RCC 7860 (cell line): ENCODE results near the gene ACOT4.
A peak's percentile ranks its signal among the peaks of the same experiment; 100 is the strongest.
"Not testable (repeated sequence)": the region's sequence is repeated elsewhere in the genome, so short reads cannot be mapped to it uniquely, and the experiment has no call there.

Source experiments
- DNase-seq: peaks from one replicate; pipeline ENCODE4 v3.0.0-alpha.2; 2015; ENCODE audit warnings: low spot score
- FAIRE-seq: peaks from 2 replicates; lab custom pipeline; 2012; peaks lifted over from hg19 to GRCh38; lab: Jason Lieb, UNC

ACOT4 gene

GRCh38 chr14:73574251-73574650 lies 17.4 kb upstream of the ACOT4 start:
- DNase-seq, FAIRE-seq: not testable (repeated sequence)

- DNase-seq = no peak
- no peak for FAIRE-seq
These were observed 15.3 kb upstream of the ACOT4 start for GRCh38 chr14:73576391-73576790.

GRCh38 chr14:73577214-73577613 lies 14.5 kb upstream of the ACOT4 start:
- not testable (repeated sequence) for DNase-seq, FAIRE-seq

GRCh38 chr14:73582102-73582979 lies 9.3 kb upstream of the ACOT4 start:
- not testable (repeated sequence) for DNase-seq, FAIRE-seq

- FAIRE-seq (no peak), DNase-seq (no peak)
These were observed 3.0 kb upstream of the ACOT4 start for GRCh38 chr14:73588695-73589094.

GRCh38 chr14:73589116-73589515 lies 2.6 kb upstream of the ACOT4 start:
- FAIRE-seq (no peak), DNase-seq (no peak)

- FAIRE-seq, DNase-seq: not testable (repeated sequence)
These were observed 1.0 kb upstream of the ACOT4 start for GRCh38 chr14:73590673-73591004.

GRCh38 chr14:73594491-73594890 lies 2.8 kb downstream of the ACOT4 start:
- DNase-seq (no peak), FAIRE-seq (no peak)

GRCh38 chr14:73599499-73599898 lies 7.8 kb downstream of the ACOT4 start:
- FAIRE-seq = no peak
- no peak for DNase-seq

GRCh38 chr14:73602994-73603393 lies 11.3 kb downstream of the ACOT4 start:
- FAIRE-seq (no peak), DNase-seq (no peak)

GRCh38 chr14:73606271-73606670 lies 14.6 kb downstream of the ACOT4 start:
- DNase-seq (no peak), FAIRE-seq (no peak)

GRCh38 chr14:73607241-73607640 lies 15.6 kb downstream of the ACOT4 start:
- DNase-seq (no peak), FAIRE-seq (no peak)

- no peak for DNase-seq
- FAIRE-seq = no peak
These were observed 19.0 kb downstream of the ACOT4 start for GRCh38 chr14:73610687-73611086.

GRCh38 chr14:73612339-73613045 lies 20.8 kb downstream of the ACOT4 start, which contains the start of gene ACOT6:
Gene ACOT6 (plus strand): TSS chr14:73612517. CDS start chr14:73612572, 55 bp downstream.
- DNase-seq (peak; percentile 8), FAIRE-seq (no peak)

GRCh38 chr14:73613046-73613383 lies 21.3 kb downstream of the ACOT4 start:
- DNase-seq (no peak), FAIRE-seq (no peak)

- FAIRE-seq = no peak
These were observed 21.8 kb downstream of the ACOT4 start for GRCh38 chr14:73613419-73613963.

GRCh38 chr14:73616831-73617230 lies 25.2 kb downstream of the ACOT4 start:
- FAIRE-seq = no peak
- no peak for DNase-seq

More at GRCh38 chr14:73613419-73613963, 21.8 kb downstream of the ACOT4 start:
- DNase-seq = no peak

GRCh38 chr14:73619524-73619923 lies 27.9 kb downstream of the ACOT4 start:
- FAIRE-seq (no peak), DNase-seq (no peak)

GRCh38 chr14:73620268-73620667 lies 28.6 kb downstream of the ACOT4 start:
- no peak for DNase-seq
- FAIRE-seq = no peak

GRCh38 chr14:73623504-73624054 lies 31.9 kb downstream of the ACOT4 start:
- FAIRE-seq (no peak), DNase-seq (no peak)

- FAIRE-seq (no peak), DNase-seq (no peak)
These were observed 34.0 kb downstream of the ACOT4 start for GRCh38 chr14:73625706-73626105.
